Testis (tissue), 3 donors: ENCODE results near the gene C13orf46. TPM values are rescaled to one million over a fixed set of nuclear protein-coding genes. Genes with fewer than 3 reads are reported as not detected.

Source experiments
- DNase-seq: peaks from one replicate; pipeline ENCODE4 v3.0.0-alpha.2; 2019
- H3K27ac ChIP-seq, 2 donors: fragments of 200-600 bp; sonication (generic); one replicate each; pipeline ENCODE4 v1.5.1; 2019
- H3K27me3 ChIP-seq: fragments of 200-600 bp; sonication (generic); one replicate; pipeline ENCODE4 v1.5.1; 2019
- H3K36me3 ChIP-seq: fragments of 200-600 bp; sonication (generic); one replicate; pipeline ENCODE4 v1.5.1; 2017; ENCODE audit warnings: low read depth; ENCODE audit errors: missing control alignments
- H3K4me1 ChIP-seq: fragments of 200-600 bp; sonication (generic); one replicate; pipeline ENCODE4 v1.5.1; 2019
- H3K4me3 ChIP-seq, 2 donors: fragments of 200-600 bp; sonication (generic); one replicate each; pipeline ENCODE4 v1.5.1; 2017 to 2019
- H3K9me3 ChIP-seq: fragments of 200-600 bp; sonication (generic); one replicate; pipeline ENCODE4 v1.5.1; 2017
- POLR2A ChIP-seq: fragments of 450-650 bp; IDR thresholded peaks from one replicate; pipeline ENCODE4 v1.6.1; 2017; ENCODE audit warnings: antibody characterized with exemption, mild to moderate bottlenecking, moderate library complexity
- WGBS, 2 donors: methylation state at CpG; one replicate each; pipeline ENCODE4 v1.1.5; 2018; 5-methylcytosine and 5-hydroxymethylcytosine counted together
- intact Hi-C: fragments of 100-400 bp; cut with DNase I; formaldehyde crosslinking; loops from one replicate; pipeline ENCODE4 v1.15.1; 2023; ENCODE audit warnings: low total_unique reads
- polyA plus RNA-seq: library from polyadenylated mRNA; stranded (reverse); fragments of 350-450 nt; fragmentation: Illumina TruSeq; extraction: RNeasy Lipid Tissue Mini Kit (QIAGEN cat#74804); gene quantifications from one replicate; pipeline ENCODE4 v1.2.3, GENCODE V29; 2014; ENCODE audit warnings: low read depth, low replicate concordance; ENCODE audit not compliant: insufficient read depth
- total RNA-seq, 2 donors: library from RNA; depleted of rRNA; stranded (reverse); fragments of >200 nt; gene quantifications; one replicate each; pipeline ENCODE4 v1.2.3, GENCODE V29; 2016
- TF ChIP-seq, protein P1 (sequence below), 3 experiments: fragments of 450-650 bp in 2 of 3; fragments of 200-600 bp in 1 of 3; sonication (generic) in 1 of 3; IDR thresholded peaks; one replicate each; pipeline ENCODE4 v1.5.1; 2016 to 2019; ENCODE audit warnings: antibody characterized with exemption in 3 of 3, mild to moderate bottlenecking in 2 of 3, moderate library complexity in 1 of 3

C13orf46 gene
- total and polyA plus RNA-seq, 3 donors from 2014 or later = 2.9 to 28.4 (median 5.5) TPM

DNA sequence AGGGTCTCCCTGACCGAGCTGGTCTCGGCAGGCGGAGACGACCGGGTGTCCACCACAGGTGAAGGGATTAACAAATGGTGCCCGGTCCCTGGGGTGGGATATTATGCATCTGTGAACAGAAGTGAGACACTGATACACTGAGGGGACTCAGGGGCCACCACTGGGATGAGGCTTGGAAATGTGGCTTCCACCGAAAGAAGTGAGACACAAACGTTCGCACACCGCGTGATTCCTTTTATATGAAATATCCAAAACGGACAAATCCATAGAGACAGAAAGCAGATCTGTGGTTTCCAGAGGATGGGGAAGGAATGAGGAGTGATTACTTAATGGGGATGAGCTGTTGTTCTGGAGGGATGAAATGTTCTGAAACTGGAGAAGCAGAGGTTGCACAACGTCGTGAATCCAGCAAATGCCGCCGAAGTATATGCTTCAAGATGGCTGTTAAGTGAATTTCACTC, 47.5 kb downstream of the C13orf46 start:
- TF ChIP-seq POLR2A = no peak
- TF ChIP-seq, protein P1, sequence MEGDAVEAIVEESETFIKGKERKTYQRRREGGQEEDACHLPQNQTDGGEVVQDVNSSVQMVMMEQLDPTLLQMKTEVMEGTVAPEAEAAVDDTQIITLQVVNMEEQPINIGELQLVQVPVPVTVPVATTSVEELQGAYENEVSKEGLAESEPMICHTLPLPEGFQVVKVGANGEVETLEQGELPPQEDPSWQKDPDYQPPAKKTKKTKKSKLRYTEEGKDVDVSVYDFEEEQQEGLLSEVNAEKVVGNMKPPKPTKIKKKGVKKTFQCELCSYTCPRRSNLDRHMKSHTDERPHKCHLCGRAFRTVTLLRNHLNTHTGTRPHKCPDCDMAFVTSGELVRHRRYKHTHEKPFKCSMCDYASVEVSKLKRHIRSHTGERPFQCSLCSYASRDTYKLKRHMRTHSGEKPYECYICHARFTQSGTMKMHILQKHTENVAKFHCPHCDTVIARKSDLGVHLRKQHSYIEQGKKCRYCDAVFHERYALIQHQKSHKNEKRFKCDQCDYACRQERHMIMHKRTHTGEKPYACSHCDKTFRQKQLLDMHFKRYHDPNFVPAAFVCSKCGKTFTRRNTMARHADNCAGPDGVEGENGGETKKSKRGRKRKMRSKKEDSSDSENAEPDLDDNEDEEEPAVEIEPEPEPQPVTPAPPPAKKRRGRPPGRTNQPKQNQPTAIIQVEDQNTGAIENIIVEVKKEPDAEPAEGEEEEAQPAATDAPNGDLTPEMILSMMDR (IDR thresholded peaks at IDR 0.05) = no peak
- Histone ChIP-seq H3K9me3 (no peaks in the 10 kb centered on the region), H3K4me3 (no peak overlapping the region), H3K27ac (no peak overlapping the region), H3K27me3 (no peaks in the 10 kb centered on the region), H3K4me1 (peaks cover 12% of the 10 kb centered on the region), H3K36me3 (no peaks in the 10 kb centered on the region)
- DNase-seq = peak; percentile 9
- intact Hi-C loops = no loop called here
- WGBS, 2 donors = 89 to 90% methylated on average over 16 of the region's 16 CpGs

- Histone ChIP-seq H3K9me3 (no peaks in the 10 kb centered on the region), H3K36me3 (no peaks in the 10 kb centered on the region), H3K4me1 (peaks cover 9% of the 10 kb centered on the region), H3K27ac (no peak overlapping the region), H3K4me3 (no peak overlapping the region), H3K27me3 (no peaks in the 10 kb centered on the region)
- 93% methylated on average over 7 of the region's 7 CpGs for WGBS, 2 donors
- TF ChIP-seq, protein P1 (IDR thresholded peaks at IDR 0.05) = no peak
- no peak for TF ChIP-seq POLR2A
- intact Hi-C loops = no loop called here
- peak; percentile 2 for DNase-seq
These were observed 49.5 kb downstream of the C13orf46 start for GRCh38 chr13:113924184-113924901.

DNA sequence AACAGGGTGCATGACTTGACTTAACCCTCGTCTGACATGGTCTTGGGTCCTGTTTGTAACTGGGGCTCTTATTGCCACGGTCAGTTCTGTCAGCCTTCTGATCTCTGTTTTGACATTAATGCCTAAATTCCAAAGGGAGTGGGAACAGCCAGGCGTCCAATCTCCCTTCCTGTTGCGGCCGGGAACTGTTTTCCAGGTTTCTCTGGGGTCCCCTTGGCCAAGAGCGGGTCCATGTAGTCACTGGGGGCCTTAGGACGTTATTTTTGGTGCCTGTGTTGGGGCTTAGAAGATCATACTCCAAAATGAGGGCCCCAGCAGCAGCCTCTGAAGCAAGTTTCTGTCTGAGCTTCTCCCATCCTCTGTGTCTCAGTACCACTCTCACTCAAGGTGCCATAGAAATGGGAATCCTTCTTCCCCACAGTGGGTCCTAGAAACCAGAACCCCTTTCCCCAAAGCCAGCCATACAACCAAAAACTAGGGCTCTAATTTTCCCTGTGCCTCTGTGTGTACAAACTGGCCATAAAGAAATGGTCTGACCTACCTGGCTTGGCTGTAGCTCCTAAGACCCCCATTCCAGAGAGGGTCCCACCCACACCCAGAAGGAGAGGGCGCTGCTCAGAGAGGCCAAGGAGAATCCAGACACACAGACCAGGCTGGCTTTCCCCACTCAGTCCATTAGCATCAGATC, 50.4 kb downstream of the C13orf46 start:
- Histone ChIP-seq H3K27ac (no peak overlapping the region), H3K27me3 (no peaks in the 10 kb centered on the region), H3K9me3 (no peaks in the 10 kb centered on the region), H3K4me1 (peaks cover 1% of the 10 kb centered on the region), H3K36me3 (no peaks in the 10 kb centered on the region), H3K4me3 (no peak overlapping the region)
- peak; percentile 6 for DNase-seq
- intact Hi-C loops = no loop called here
- 87 to 89% methylated on average over 8 of the region's 8 CpGs for WGBS, 2 donors
- TF ChIP-seq POLR2A = no peak
- TF ChIP-seq, protein P1 (IDR thresholded peaks at IDR 0.05) = no peak

- no peaks in the 10 kb centered on the region for H3K9me3 ChIP-seq
- H3K4me1 ChIP-seq = no peaks in the 10 kb centered on the region
- no peaks in the 10 kb centered on the region for H3K36me3 ChIP-seq
- H3K27me3 ChIP-seq = no peaks in the 10 kb centered on the region
- TF ChIP-seq, protein P1 (IDR thresholded peaks at IDR 0.05) = no peak
- no peak for TF ChIP-seq POLR2A
- H3K27ac ChIP-seq = no peak overlapping the region
- H3K4me3 ChIP-seq = no peak overlapping the region
- 85 to 87% methylated on average over 15 of the region's 15 CpGs for WGBS, 2 donors
- peak; percentile 11 for DNase-seq
- intact Hi-C loops = no loop called here
These were observed 51.3 kb downstream of the C13orf46 start for GRCh38 chr13:113922412-113923118.
